ENCODE measurements around the gene MRPL12.
A peak's percentile ranks its signal among the peaks of the same experiment; 100 is the strongest.

MRPL12 gene

GRCh38 chr17:81703747-81704654 is 834 bp downstream of the MRPL12 start:
- no peak for DNase-seq

DNA sequence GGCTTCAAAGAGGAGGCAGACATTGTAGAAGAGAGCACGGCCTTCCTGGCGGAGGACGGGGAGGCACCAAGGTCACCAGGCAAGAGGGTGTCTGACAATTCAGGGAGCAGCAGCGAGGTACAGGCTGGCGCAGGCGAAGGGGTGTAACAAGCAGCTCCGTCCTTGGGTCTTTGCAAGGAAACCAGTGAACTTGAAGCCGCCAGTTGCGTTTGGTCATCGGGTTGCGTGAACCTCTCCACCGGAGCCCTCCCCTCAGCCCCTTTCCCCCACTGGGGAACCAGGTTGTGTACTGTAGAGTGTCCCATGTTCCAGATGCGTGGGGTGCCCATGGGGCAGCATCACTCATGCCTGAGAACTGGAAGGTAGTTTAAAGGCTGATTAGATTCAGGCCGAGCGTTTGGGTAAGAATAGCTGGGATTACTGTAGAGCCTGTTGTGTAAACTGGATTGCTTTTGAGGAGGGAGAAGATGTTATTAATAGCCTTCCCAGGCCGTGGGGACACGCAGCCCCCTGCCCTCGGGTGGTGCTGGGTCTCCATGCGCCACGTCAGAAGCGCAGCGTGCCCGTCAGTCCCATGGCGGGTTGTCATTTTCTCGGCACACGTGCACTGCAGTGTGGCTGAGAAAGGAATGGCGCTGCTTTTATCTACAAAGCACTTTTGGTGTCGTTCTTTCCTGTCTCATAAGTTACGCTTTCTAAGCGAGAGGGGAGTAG is 2.5 kb downstream of the MRPL12 start:
- no peak for DNase-seq

DNA sequence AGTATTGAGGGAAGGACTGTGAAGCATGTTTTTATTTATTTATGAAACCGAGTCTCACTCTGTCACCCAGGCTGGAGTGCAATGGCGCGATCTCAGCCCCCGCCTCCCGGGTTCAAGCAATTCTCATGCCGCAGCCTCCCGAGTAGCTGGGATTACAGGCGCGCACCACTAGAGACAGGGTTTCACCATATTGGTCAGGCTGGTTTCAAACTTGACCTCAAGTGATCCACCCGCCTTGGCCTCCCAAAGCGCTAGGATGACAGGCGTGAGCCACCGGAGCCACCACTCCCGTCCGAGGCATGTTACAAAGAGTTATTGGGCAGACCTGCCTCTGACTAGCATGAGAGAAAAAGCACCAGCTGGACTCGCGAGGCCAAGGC is 3.1 kb downstream of the MRPL12 start:
- no peak for DNase-seq

- no peak for DNase-seq
Measured at GRCh38 chr17:81706757-81707624, 3.8 kb downstream of the MRPL12 start.

GRCh38 chr17:81707725-81708646 is 4.8 kb downstream of the MRPL12 start:
- DNase-seq = no peak

- no peak for DNase-seq
Measured at GRCh38 chr17:81708739-81709185, 5.6 kb downstream of the MRPL12 start.

- no peak for DNase-seq
Measured at GRCh38 chr17:81710514-81711308, 7.5 kb downstream of the MRPL12 start.

DNA sequence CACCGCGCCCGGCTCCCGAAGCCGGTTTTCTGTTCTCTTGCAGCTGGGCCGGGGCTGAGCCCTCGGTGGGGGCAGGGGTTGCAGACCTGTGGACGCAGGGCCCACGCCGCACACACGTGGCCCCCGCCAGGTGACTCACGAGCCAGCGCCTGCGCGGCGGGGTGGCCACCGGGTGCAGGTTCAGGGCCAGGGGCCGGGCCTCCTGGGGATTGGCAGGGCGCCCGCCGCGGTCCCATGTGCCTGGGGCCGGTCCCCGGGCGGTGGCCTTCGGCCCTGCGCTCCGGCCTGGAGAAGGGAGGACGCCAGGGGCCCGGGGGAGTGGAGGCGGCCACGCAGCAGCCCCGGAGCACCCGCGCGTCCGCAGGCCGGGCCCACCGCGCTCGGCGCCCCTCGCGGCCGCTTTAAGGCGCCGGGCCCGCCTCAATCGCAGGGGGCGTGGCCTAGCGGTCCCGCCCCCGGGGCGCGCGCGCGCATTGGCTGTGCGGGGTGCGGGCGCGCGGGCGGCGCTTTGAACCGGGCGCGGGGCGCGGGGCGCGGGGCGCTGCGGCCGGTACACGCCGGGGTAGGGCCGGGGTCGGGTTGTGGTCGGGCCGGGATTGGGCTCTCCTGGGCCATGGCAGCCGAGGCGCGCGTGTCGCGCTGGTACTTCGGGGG is 8.8 kb downstream of the MRPL12 start, which contains the start of gene SLC25A10:
TSS of gene SLC25A10 (plus strand) at position 471 of the 654 bp plus-strand sequence. CDS start at position 614, 143 bp downstream.
- DNase-seq = peak; percentile 12

- no peak for DNase-seq
Measured at GRCh38 chr17:81712468-81713003, 9.4 kb downstream of the MRPL12 start.

GRCh38 chr17:81713004-81713555 is 9.9 kb downstream of the MRPL12 start:
- no peak for DNase-seq

DNA sequence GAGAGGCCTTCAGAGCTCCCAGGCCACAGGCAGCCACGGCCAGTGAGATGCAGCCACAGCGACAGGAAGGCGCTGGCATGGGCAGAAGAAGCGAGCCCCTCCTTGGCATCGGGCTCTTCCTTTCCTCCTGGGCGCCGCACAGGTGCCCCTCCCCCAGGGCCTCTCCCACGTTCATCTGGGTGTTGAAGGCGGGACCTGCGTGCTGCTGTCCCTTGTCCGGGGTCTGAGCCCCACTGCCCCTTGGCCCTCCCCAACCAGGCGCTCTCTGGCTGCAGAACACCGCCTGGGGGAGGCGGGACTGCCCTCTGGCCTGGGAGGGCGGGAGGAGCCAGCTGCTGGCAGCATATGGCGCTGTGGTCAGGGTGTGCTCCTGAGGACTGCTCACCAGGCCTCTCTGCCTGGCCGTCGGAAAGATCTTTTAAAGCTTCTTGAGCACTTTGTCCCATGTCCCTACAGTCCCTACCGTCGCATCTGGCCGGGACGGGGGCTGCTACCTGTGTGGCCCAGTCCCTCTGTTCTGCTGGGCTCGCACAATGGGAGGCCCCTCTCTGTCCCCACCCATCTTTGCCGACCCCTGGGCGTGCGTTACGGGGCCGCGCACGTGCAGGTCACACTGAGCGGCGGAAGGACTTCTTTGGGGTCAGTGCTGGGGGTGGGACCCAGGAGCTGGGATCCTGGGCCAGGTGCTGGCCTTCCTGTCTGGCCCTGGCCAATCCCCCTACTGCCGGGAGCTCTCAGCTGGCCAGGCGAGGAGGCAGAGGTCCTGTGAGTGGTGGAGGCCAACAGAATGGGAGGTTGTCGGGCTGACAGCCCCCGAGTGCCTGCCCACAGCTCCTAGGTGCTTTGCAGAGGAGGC is 10.6 kb downstream of the MRPL12 start:
- DNase-seq = no peak

GRCh38 chr17:81714412-81715106 is 11.4 kb downstream of the MRPL12 start:
- DNase-seq = no peak

DNA sequence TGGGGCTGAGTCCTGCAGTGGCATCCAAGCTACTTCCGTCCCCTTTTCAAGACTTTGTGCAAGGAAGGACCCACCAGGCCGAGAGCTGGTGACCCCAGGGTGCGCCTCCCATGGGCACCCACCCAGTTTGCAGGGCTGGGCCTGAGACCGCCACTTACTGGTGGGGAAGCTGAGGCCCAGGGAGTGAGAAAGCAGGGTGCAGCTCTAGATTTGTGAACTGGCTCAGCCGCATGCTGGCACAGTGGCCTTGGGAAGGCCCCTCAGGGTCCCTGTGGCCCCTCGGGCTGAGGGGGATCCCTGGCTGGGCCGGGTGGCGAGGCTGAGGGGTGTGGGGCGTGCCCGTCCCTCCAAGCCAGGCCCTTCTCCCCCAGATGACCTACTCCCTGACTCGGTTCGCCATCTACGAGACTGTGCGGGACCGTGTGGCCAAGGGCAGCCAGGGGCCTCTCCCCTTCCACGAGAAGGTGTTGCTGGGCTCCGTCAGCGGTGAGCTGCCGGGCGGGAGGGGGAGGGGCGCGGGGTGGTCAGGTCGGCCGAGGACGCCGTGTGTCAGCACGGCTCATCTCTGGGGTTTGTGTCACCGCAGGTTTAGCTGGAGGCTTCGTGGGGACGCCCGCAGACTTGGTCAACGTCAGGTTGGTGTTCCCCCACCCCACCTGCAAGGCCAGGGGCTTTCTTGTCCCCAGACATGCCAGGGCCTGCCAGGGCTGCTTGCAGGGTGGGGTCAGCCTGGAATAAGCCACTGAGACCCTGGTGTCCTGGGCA is 12.1 kb downstream of the MRPL12 start:
- DNase-seq = no peak

DNA sequence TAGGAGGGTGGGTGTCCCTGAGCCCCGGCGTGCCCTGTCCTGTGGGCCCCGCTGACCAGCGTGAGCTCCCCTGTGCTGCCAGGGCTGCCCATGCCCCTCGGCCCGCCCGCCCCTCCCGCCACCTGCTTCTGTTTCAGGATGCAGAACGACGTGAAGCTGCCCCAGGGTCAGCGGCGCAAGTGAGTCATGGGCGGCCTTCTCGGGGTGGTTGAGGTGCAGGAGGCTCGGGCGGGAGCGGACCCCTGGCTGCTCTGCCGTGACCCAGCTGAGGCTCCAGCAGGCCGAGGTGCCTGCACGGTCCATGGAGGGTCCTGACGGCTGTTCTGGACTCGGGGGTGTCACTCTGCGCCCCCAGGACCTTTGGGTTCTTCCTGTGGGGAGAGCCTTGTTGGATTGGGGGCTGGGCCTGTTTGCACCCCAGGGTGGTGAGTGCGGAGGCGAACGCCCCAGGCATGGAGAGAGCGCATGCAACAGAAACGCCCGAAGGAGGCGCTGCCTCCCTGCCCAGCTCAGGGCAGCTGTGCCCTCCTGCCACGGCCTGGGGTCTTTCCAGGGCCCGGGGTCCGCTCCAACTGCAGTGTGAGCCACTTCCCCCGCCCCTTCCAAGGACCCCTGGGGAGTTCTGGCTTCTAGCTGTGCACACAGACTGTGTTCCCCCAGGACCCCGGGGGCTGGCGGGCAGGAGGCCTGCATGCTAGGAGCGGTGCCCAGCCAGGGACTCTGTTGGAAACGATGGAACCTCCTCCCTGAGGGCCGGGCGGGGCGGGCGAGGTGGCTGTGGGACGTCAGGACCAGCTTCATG is 12.9 kb downstream of the MRPL12 start:
- no peak for DNase-seq

DNA sequence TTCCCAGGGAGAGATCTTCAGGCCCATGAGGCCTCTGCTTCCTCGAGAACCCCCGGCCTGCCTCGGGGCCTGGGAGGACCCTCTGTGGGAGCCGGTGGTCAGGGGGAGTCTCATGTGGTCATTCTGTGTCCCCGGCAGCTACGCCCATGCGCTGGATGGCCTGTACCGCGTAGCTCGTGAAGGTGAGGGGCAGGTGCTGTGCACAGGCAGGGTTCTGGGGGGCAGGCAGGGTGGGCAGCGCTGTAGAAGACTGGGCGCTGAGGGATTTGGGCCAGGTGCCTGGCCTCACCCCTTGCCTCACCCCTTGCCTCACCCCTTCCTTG is 13.5 kb downstream of the MRPL12 start:
- DNase-seq = no peak

DNA sequence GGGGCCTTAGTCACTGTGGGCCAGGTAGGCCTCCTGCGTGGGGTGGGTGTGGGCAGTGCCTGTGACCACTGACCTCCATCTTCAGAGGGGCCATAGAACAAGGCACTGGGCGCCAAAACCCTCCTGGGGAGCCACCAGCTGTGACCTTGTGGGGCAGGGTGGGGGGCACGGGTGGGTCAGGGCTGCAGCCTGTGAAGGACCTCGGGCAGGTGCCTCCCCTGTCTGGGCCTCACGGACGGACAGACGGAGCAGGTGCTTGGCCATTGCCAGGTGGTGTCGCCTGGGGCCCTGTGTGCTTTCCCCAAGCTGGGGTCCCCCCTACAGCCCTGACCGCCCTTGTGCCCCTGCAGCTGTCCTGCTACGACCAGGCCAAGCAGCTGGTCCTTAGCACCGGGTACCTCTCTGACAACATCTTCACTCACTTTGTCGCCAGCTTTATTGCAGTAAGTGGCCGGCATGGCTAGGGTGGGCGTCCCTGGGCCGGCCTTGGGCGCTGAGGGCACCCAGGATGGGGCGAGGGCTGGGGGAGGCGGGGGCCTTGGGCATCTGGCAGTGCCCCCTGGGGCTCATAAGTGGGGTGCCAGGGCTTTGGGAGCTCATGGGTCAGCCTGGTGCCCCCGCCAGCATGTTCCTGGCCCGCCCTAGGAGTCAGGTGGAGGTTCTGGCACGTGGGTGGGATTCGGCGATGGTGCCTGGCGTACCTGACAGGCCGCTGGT is 14.0 kb downstream of the MRPL12 start:
- DNase-seq = no peak

All from DMS79 (cell line).